Adrenal gland (tissue), 12 donors: Measurements from ENCODE around the gene ZCCHC14. TPM values are rescaled to one million over a fixed set of nuclear protein-coding genes. Genes with fewer than 3 reads are reported as not detected.

ENCODE experiments used
- DNase-seq, 7 donors: peaks; one replicate each; pipeline ENCODE4 v3.0.0-alpha.2; 2019 to 2020
- H3K27ac ChIP-seq, 5 donors: fragments of 200-600 bp; sonication (generic) in 4 of 5; 1 replicate in 3 of 5; 2 replicates in 2 of 5; pipeline versions ENCODE4 v1.5.1 to v1.8.0; 2016 to 2020; ENCODE audit warnings: mild to moderate bottlenecking in 1 of 5
- H3K27me3 ChIP-seq: fragments of 200-600 bp; 2 replicates; pipeline ENCODE4 v1.8.0; 2021
- H3K36me3 ChIP-seq, 2 donors: fragments of 200-600 bp; replicated peaks in 1 of 2; 1 replicate in 1 of 2; 2 replicates in 1 of 2; pipeline versions ENCODE4 v1.5.1 to v1.8.0; 2018 to 2022
- H3K4me1 ChIP-seq, 2 donors: fragments of 200-600 bp; replicated peaks in 1 of 2; 1 replicate in 1 of 2; 2 replicates in 1 of 2; pipeline versions ENCODE4 v1.5.1 to v1.8.0; 2018 to 2021
- H3K4me3 ChIP-seq, 4 donors: fragments of 200-600 bp; sonication (generic) in 3 of 4; one replicate each; pipeline ENCODE4 v1.5.1; 2016 to 2018
- H3K9me3 ChIP-seq, 3 donors: fragments of 200-600 bp; sonication (generic) in 1 of 3; replicated peaks in 1 of 3; 1 replicate in 2 of 3; 2 replicates in 1 of 3; pipeline versions ENCODE4 v1.5.1 to v1.8.0; 2016 to 2021
- POLR2A ChIP-seq, 2 donors: fragments of 450-650 bp; IDR thresholded peaks; one replicate each; pipeline ENCODE4 v1.6.1; 2017; ENCODE audit warnings: antibody characterized with exemption in 2 of 2, mild to moderate bottlenecking in 2 of 2, moderate library complexity in 1 of 2
- WGBS, 4 donors: extraction: QIAGEN DNeasy Blood & Tissue Kit in 2 of 4; methylation state at CpG; one replicate each; pipeline versions ENCODE4 v1.1.5 to v1.1.7; 2013 to 2017; 5-methylcytosine and 5-hydroxymethylcytosine counted together
- intact Hi-C, 2 donors: fragments of 100-400 bp; cut with DNase I; formaldehyde crosslinking; loops; one replicate each; pipeline versions ENCODE4 v1.14.1 to v1.15.0; 2022 to 2023
- polyA plus RNA-seq, 3 donors: library from polyadenylated mRNA; stranded (reverse); fragments of 200-250 nt in 2 of 3; fragments of 350-450 nt in 1 of 3; fragmentation: Illumina TruSeq in 1 of 3; extraction: RNeasy Lipid Tissue Mini Kit (QIAGEN cat#74804) in 1 of 3; gene quantifications; one replicate each; pipeline ENCODE4 v1.2.3, GENCODE V29; 2013 to 2014
- total RNA-seq, 9 donors: library from RNA; depleted of rRNA in 4 of 9; stranded (reverse); fragments of >200 nt in 4 of 9; fragments of 120-200 nt in 1 of 9; fragmentation: NEBNext Ultra II Directional in 1 of 9; extraction: Animal tissue kit (Norgen Biotek cat#: 25700) in 1 of 9; gene quantifications; one replicate each; pipeline versions ENCODE4 v1.1.0 to v1.2.4, GENCODE V29; 2013 to 2023
- TF ChIP-seq, protein P1 (sequence below), 6 experiments: fragments of 450-650 bp in 4 of 6; fragments of 200-600 bp in 2 of 6; sonication (generic) in 1 of 6; IDR thresholded peaks; 1 replicate in 5 of 6; 2 replicates in 1 of 6; pipeline versions ENCODE4 v1.5.1 to v1.8.0; 2016 to 2021; ENCODE audit warnings: antibody characterized with exemption in 6 of 6, mild to moderate bottlenecking in 2 of 6, moderate library complexity in 1 of 6
- donor health status: healthy with polysubstance abuse.
- donor health status: Bipolar disorder and iron deficiency.
- donor health status: DM: yes; HTN: yes; CAD: no.
- donor health status: DM: no; HTN: no; CAD: no.
- donor health status: DM: no; HTN: no; CAD: no.
- donor health status: DM: yes; HTN: yes; CAD: no.

The ZCCHC14 gene
- total and polyA plus RNA-seq, 12 donors, result 10.6 to 49.8 (median 28.7) TPM

DNA sequence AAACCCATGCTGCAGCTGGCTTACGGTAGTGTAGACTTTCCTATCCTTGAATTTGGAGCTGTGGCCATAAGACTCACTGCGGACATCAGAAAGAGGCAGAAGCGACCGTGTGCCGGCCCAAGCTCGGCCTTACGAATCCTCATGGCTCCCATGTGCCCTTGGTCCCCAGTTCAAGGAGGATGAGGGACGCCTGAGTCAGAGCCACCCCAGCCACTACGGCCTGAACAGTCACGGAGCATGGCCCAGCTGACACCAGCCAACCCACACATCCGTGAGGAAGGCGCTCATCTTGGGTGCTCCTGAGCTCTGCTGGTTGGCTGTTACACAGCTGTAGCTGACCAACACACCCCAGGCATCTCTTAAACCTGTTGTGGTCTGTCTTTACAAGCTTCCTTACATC is 44.0 kb downstream of the ZCCHC14 start:
- TF ChIP-seq, protein P1, sequence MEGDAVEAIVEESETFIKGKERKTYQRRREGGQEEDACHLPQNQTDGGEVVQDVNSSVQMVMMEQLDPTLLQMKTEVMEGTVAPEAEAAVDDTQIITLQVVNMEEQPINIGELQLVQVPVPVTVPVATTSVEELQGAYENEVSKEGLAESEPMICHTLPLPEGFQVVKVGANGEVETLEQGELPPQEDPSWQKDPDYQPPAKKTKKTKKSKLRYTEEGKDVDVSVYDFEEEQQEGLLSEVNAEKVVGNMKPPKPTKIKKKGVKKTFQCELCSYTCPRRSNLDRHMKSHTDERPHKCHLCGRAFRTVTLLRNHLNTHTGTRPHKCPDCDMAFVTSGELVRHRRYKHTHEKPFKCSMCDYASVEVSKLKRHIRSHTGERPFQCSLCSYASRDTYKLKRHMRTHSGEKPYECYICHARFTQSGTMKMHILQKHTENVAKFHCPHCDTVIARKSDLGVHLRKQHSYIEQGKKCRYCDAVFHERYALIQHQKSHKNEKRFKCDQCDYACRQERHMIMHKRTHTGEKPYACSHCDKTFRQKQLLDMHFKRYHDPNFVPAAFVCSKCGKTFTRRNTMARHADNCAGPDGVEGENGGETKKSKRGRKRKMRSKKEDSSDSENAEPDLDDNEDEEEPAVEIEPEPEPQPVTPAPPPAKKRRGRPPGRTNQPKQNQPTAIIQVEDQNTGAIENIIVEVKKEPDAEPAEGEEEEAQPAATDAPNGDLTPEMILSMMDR (IDR thresholded peaks at IDR 0.05), result no peak
- TF ChIP-seq POLR2A (IDR thresholded peaks at IDR 0.05), result no peak
- intact Hi-C loops, result no loop called here
- H3K27ac ChIP-seq, result no peak overlapping the region
- no peaks in the 10 kb centered on the region for H3K9me3 ChIP-seq
- peaks cover 0 to 57% of the 10 kb centered on the region in 2 donors for H3K36me3 ChIP-seq
- H3K27me3 ChIP-seq, result no peaks in the 10 kb centered on the region
- DNase-seq, result no peak
- no peak overlapping the region for H3K4me3 ChIP-seq
- 65 to 75% (median 72%) methylated on average over 8 to 12 of the region's 12 CpGs for whole genome bisulfite sequencing, 4 donors
- H3K4me1 ChIP-seq, result no peaks in the 10 kb centered on the region

GRCh38 chr16:87447323-87447722 is 45.5 kb downstream of the ZCCHC14 start:
- intact Hi-C loops, result no loop called here
- Histone ChIP-seq H3K4me1 (no peaks in the 10 kb centered on the region), H3K4me3 (no peak overlapping the region), H3K27ac (no peak overlapping the region), H3K27me3 (no peaks in the 10 kb centered on the region), H3K36me3 (peaks cover 0 to 49% of the 10 kb centered on the region in 2 donors), H3K9me3 (no peaks in the 10 kb centered on the region)
- WGBS, 4 donors, result 93 to 98% (median 95%) methylated on average over 6 of the region's 6 CpGs
- DNase-seq, result no peak
- TF ChIP-seq POLR2A (IDR thresholded peaks at IDR 0.05), result no peak
- TF ChIP-seq, protein P1 (IDR thresholded peaks at IDR 0.05), result no peak

DNA sequence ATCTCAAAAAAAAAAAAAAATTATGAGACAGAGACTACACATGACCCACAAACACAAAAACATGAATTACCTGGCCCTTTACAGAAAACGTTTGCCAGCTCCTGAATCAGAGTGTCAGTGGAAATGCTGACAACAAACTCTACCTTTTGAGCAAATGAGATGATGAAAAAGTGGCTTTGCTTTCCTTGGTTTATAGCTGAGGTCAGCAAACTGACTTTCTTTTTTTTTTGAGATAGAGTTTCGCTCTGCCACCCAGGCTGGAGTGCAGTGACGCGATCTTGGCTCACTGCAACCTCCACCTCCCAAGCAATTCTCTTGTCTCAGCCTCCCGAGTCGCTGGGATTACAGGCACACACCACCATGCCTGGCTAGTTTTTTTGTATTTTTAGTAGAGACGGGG is 46.3 kb downstream of the ZCCHC14 start:
- Histone ChIP-seq H3K36me3 (peaks cover 0 to 44% of the 10 kb centered on the region in 2 donors), H3K27ac (no peak overlapping the region)

DNA sequence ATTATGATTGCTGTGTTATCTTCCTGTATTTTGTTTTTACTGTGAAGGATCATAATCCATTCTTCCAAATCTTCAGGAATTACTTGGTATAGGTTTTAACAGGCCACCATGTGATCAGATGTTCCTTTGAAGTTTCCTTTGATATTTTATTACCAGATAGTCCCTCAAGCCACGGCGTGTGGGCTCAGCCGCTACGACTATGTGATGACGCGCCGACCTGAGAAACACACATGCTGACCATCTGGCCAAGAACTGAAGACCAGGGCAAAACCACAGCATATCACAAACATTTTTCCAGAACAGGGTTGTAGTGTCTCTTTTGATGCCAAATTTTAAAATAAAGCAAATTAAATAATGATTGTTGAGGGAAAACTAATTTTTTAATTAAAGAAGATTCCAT is 47.3 kb downstream of the ZCCHC14 start:
- Histone ChIP-seq H3K9me3 (no peaks in the 10 kb centered on the region), H3K4me3 (no peak overlapping the region), H3K36me3 (peaks cover 0 to 41% of the 10 kb centered on the region in 2 donors), H3K4me1 (no peaks in the 10 kb centered on the region), H3K27me3 (no peaks in the 10 kb centered on the region), H3K27ac (no peak overlapping the region)
- TF ChIP-seq POLR2A (IDR thresholded peaks at IDR 0.05), result no peak
- TF ChIP-seq, protein P1 (IDR thresholded peaks at IDR 0.05), result no peak
- WGBS, 4 donors, result 90 to 96% (median 93%) methylated on average over 7 of the region's 7 CpGs
- DNase-seq, result no peak
- intact Hi-C loops, result no loop called here

More for the DNA sequence above, 46.3 kb downstream of the ZCCHC14 start:
- H3K4me1 ChIP-seq, result no peaks in the 10 kb centered on the region
- TF ChIP-seq, protein P1 (IDR thresholded peaks at IDR 0.05), result no peak
- TF ChIP-seq POLR2A (IDR thresholded peaks at IDR 0.05), result no peak
- no peaks in the 10 kb centered on the region for H3K9me3 ChIP-seq
- no peak overlapping the region for H3K4me3 ChIP-seq
- intact Hi-C loops, result no loop called here
- H3K27me3 ChIP-seq, result no peaks in the 10 kb centered on the region
- WGBS, 4 donors, result 92 to 98% (median 95%) methylated on average over 7 of the region's 7 CpGs
- DNase-seq, result no peak
